Neural cell (in vitro differentiated cells): Measurements from ENCODE around the gene SRRM2. TPM values are rescaled to one million over a fixed set of nuclear protein-coding genes. Genes with fewer than 3 reads are reported as not detected.

Experiments
- H2AFZ ChIP-seq: fragments of 200-600, 300-800 bp; sonication (generic), shearing (Covaris generic); 2 replicates; pipeline ENCODE4 v1.6.0; 2014; ENCODE audit warnings: low read depth, mild to moderate bottlenecking, antibody characterized with exemption, low read length, moderate library complexity
- H3F3A ChIP-seq: fragments of 200-600 bp; shearing (Covaris generic); 2 replicates; pipeline ENCODE4 v1.6.1; 2016; ENCODE audit warnings: mild to moderate bottlenecking, moderate library complexity, mixed read lengths, antibody characterized with exemption, low read length; ENCODE audit not compliant: insufficient read depth, poor library complexity, severe bottlenecking
- H3K27ac ChIP-seq: fragments of 200-600, 300-800 bp; sonication (generic), shearing (Covaris generic); 2 replicates; pipeline ENCODE4 v1.5.1; 2014; ENCODE audit warnings: mild to moderate bottlenecking, low read length, moderate library complexity
- H3K27me3 ChIP-seq: fragments of 300-800, 200-600 bp; sonication (generic), shearing (Covaris generic); 2 replicates; pipeline ENCODE4 v1.6.0; 2014; ENCODE audit warnings: mild to moderate bottlenecking, low read depth, low read length, moderate library complexity; ENCODE audit not compliant: insufficient read depth
- H3K36me3 ChIP-seq: fragments of 300-800, 200-600 bp; sonication (generic), shearing (Covaris generic); 2 replicates; pipeline ENCODE4 v1.5.1; 2014; ENCODE audit warnings: mild to moderate bottlenecking, antibody characterized with exemption, low read length, moderate library complexity; ENCODE audit not compliant: insufficient read depth
- H3K4me2 ChIP-seq: fragments of 300-800, 200-600 bp; sonication (generic), shearing (Covaris generic); 2 replicates; pipeline ENCODE4 v1.6.0; 2014; ENCODE audit warnings: mild to moderate bottlenecking, low read length
- H3K4me3 ChIP-seq: fragments of 300-800, 200-600 bp; sonication (generic), shearing (Covaris generic); 2 replicates; pipeline ENCODE4 v1.5.1; 2014; ENCODE audit warnings: mild to moderate bottlenecking, low read length, moderate library complexity
- H3K79me2 ChIP-seq: fragments of 200-600 bp; shearing (Covaris generic); replicated peaks from 2 replicates; pipeline ENCODE4 v1.6.0; 2014; ENCODE audit warnings: mild to moderate bottlenecking, low read length, moderate library complexity; ENCODE audit not compliant: insufficient read depth
- H3K9ac ChIP-seq: fragments of 300-800, 200-600 bp; sonication (generic), shearing (Covaris generic); 2 replicates; pipeline ENCODE4 v1.6.1; 2016; ENCODE audit warnings: mild to moderate bottlenecking, low read length, mixed read lengths
- H3K9me2 ChIP-seq: fragments of 200-600 bp; shearing (Covaris generic); 2 replicates; pipeline ENCODE4 v1.6.1; 2016; ENCODE audit warnings: mild to moderate bottlenecking, low read length, mixed read lengths; ENCODE audit not compliant: insufficient read depth
- H3K9me3 ChIP-seq: fragments of 200-600, 300-800 bp; sonication (generic), shearing (Covaris generic); 2 replicates; pipeline ENCODE4 v1.6.1; 2016; ENCODE audit warnings: mild to moderate bottlenecking, mixed run types, low read length, moderate library complexity, mixed read lengths
- H4K20me1 ChIP-seq: fragments of 200-600 bp; shearing (Covaris generic); 2 replicates; pipeline ENCODE4 v1.6.1; 2016; ENCODE audit warnings: mild to moderate bottlenecking, mixed run types; ENCODE audit not compliant: insufficient read depth
- CTCF ChIP-seq: fragments of 450-650 bp; IDR thresholded peaks from 2 replicates; pipeline ENCODE4 v1.5.1; 2014; ENCODE audit warnings: antibody characterized with exemption, mild to moderate bottlenecking, moderate library complexity; ENCODE audit not compliant: poor library complexity, severe bottlenecking
- EP300 ChIP-seq: fragments of 450-650 bp; conservative IDR thresholded peaks from 2 replicates; pipeline ENCODE4 v1.6.1; 2014; ENCODE audit warnings: antibody characterized with exemption, mild to moderate bottlenecking, moderate library complexity; ENCODE audit not compliant: poor library complexity, severe bottlenecking
- EZH2 ChIP-seq: fragments of 200-600, 300-800 bp; shearing (Covaris generic), sonication (generic); IDR thresholded peaks from 2 replicates; pipeline ENCODE4 v1.6.1; 2014; ENCODE audit warnings: antibody characterized with exemption, low read length, borderline replicate concordance, mild to moderate bottlenecking; ENCODE audit not compliant: insufficient read depth, poor library complexity, severe bottlenecking
- MXI1 ChIP-seq: fragments of 450-650 bp; conservative IDR thresholded peaks from 2 replicates; pipeline ENCODE4 v1.6.1; 2014; ENCODE audit warnings: antibody characterized with exemption, mild to moderate bottlenecking; ENCODE audit not compliant: poor library complexity, severe bottlenecking
- POLR2AphosphoS5 ChIP-seq: IDR thresholded peaks from 2 replicates; pipeline ENCODE4 v1.6.1; 2012
- RAD21 ChIP-seq: fragments of 450-650 bp; conservative IDR thresholded peaks from 2 replicates; pipeline ENCODE4 v1.6.1; 2014; ENCODE audit warnings: antibody characterized with exemption, mild to moderate bottlenecking, moderate library complexity
- REST ChIP-seq: IDR thresholded peaks from 2 replicates; pipeline ENCODE4 v1.6.1; 2012; ENCODE audit warnings: borderline replicate concordance
- SMC3 ChIP-seq: fragments of 450-650 bp; conservative IDR thresholded peaks from 2 replicates; pipeline ENCODE4 v1.6.1; 2014; ENCODE audit warnings: antibody characterized with exemption, mild to moderate bottlenecking, moderate library complexity; ENCODE audit not compliant: poor library complexity
- TAF1 ChIP-seq: IDR thresholded peaks from 2 replicates; pipeline ENCODE4 v1.6.1; 2012; ENCODE audit warnings: low read depth
- polyA plus RNA-seq: library from polyadenylated mRNA; depleted of rRNA; stranded (reverse); fragments of >200 nt; gene quantifications from 2 replicates; pipeline ENCODE4 v1.2.3, GENCODE V29; 2014

The SRRM2 gene
- polyA plus RNA-seq, 1 donor from 2014 or later = 40.0 TPM

GRCh38 chr16:2708290-2708639 lies 44.2 kb upstream of the SRRM2 start:
- no peaks in the 10 kb centered on the region for H3K36me3 ChIP-seq
- H3K4me3 ChIP-seq = no peak overlapping the region
- no peaks in the 10 kb centered on the region for H3K27me3 ChIP-seq
- H2AFZ ChIP-seq = no peak overlapping the region
- no peaks in the 10 kb centered on the region for H3K9me2 ChIP-seq
- no peaks in the 10 kb centered on the region for H4K20me1 ChIP-seq
- H3K27ac ChIP-seq = no peak overlapping the region
- no peak overlapping the region for H3K4me2 ChIP-seq
- no peak for TF ChIP-seq EZH2
- no peak for TF ChIP-seq SMC3
- H3K79me2 ChIP-seq = no peaks in the 10 kb centered on the region
- no peak overlapping the region for H3K9ac ChIP-seq
- H3F3A ChIP-seq = no peaks in the 10 kb centered on the region
- no peaks in the 10 kb centered on the region for H3K9me3 ChIP-seq

GRCh38 chr16:2708955-2709587 lies 43.4 kb upstream of the SRRM2 start:
- Histone ChIP-seq H3K27me3 (no peaks in the 10 kb centered on the region), H3F3A (no peaks in the 10 kb centered on the region), H4K20me1 (no peaks in the 10 kb centered on the region), H3K4me3 (no peak overlapping the region), H3K9me2 (no peaks in the 10 kb centered on the region), H2AFZ (no peak overlapping the region), H3K9ac (no peak overlapping the region), H3K4me2 (no peak overlapping the region), H3K36me3 (no peaks in the 10 kb centered on the region), H3K9me3 (no peaks in the 10 kb centered on the region), H3K79me2 (no peaks in the 10 kb centered on the region), H3K27ac (no peak overlapping the region)
- TF ChIP-seq CTCF = no peak
- TF ChIP-seq EZH2 = no peak
- no peak for TF ChIP-seq MXI1
- TF ChIP-seq POLR2AphosphoS5 = no peak
- no peak for TF ChIP-seq TAF1
- no peak for TF ChIP-seq SMC3
- TF ChIP-seq RAD21 = no peak
- no peak for TF ChIP-seq EP300
- TF ChIP-seq REST = no peak
